Smooth muscle cell (in vitro differentiated cells): ENCODE measurements around the gene HGS. TPM values are rescaled to one million over a fixed set of nuclear protein-coding genes. Genes with fewer than 3 reads are reported as not detected.

Experiments
- DNase-seq: peaks from one replicate; lab custom pipeline; 2025; ENCODE audit not compliant: unreplicated experiment; lab: John Stamatoyannopoulos, UW
- H2AFZ ChIP-seq: fragments of 200-600 bp; sonication (generic); 2 replicates; pipeline ENCODE4 v1.6.0; 2016; ENCODE audit warnings: antibody characterized with exemption, low read depth, mild to moderate bottlenecking
- H3F3A ChIP-seq: fragments of 200-600 bp; sonication (generic); 2 replicates; pipeline ENCODE4 v1.6.0; 2017; ENCODE audit warnings: antibody characterized with exemption, low read depth
- H3K27ac ChIP-seq: fragments of 200-600 bp; sonication (generic); 2 replicates; pipeline ENCODE4 v1.5.1; 2016; ENCODE audit warnings: low read depth, mild to moderate bottlenecking
- H3K27me3 ChIP-seq: fragments of 200-600 bp; sonication (generic); 2 replicates; pipeline ENCODE4 v1.6.1; 2016; ENCODE audit warnings: low read depth, mild to moderate bottlenecking
- H3K36me3 ChIP-seq: fragments of 200-600 bp; sonication (generic); 2 replicates; pipeline ENCODE4 v1.5.1; 2016; ENCODE audit warnings: low read depth
- H3K4me1 ChIP-seq: fragments of 200-600 bp; sonication (generic); 2 replicates; pipeline ENCODE4 v1.5.1; 2016; ENCODE audit warnings: low read depth
- H3K4me2 ChIP-seq: fragments of 200-600 bp; sonication (generic); 2 replicates; pipeline ENCODE4 v1.6.0; 2016; ENCODE audit warnings: mild to moderate bottlenecking
- H3K4me3 ChIP-seq: fragments of 200-600 bp; sonication (generic); 2 replicates; pipeline ENCODE4 v1.5.1; 2016; ENCODE audit warnings: mild to moderate bottlenecking
- H3K79me2 ChIP-seq: fragments of 200-600 bp; sonication (generic); 2 replicates; pipeline ENCODE4 v1.6.0; 2016; ENCODE audit warnings: low read depth, mild to moderate bottlenecking
- H3K9ac ChIP-seq: fragments of 200-600 bp; sonication (generic); 2 replicates; pipeline ENCODE4 v1.6.0; 2016; ENCODE audit warnings: low read depth
- H3K9me3 ChIP-seq: fragments of 200-600 bp; sonication (generic); replicated peaks from 2 replicates; pipeline ENCODE4 v1.5.1; 2016; ENCODE audit warnings: low read depth
- H4K20me1 ChIP-seq: fragments of 200-600 bp; sonication (generic); 2 replicates; pipeline ENCODE4 v1.6.0; 2016; ENCODE audit warnings: low read depth
- WGBS: methylation state at CpG from one replicate; pipeline ENCODE4 v1.1.7; 2016; ENCODE audit warnings: low lambda C conversion rate; 5-methylcytosine and 5-hydroxymethylcytosine counted together
- polyA plus RNA-seq: library from polyadenylated mRNA; unstranded; fragments of >200 nt; fragmentation: Nextera tagmentation; extraction: Ambion mirVana; gene quantifications from 2 replicates; pipeline ENCODE4 v1.2.1, GENCODE V29; 2016
- total RNA-seq: library from RNA; depleted of rRNA; stranded (reverse); fragments of >200 nt; gene quantifications from 2 replicates; pipeline ENCODE4 v1.2.3, GENCODE V29; 2014
- TF ChIP-seq, protein P1 (sequence below): fragments of 200-600 bp; sonication (generic); IDR thresholded peaks from 2 replicates; pipeline ENCODE4 v1.5.1; 2017; ENCODE audit warnings: borderline replicate concordance, mild to moderate bottlenecking, antibody characterized with exemption; ENCODE audit not compliant: insufficient read depth, poor library complexity, severe bottlenecking

Gene HGS
- total and polyA plus RNA-seq, 2 experiments from 2014 or later, result 64.9 to 164 TPM

DNA sequence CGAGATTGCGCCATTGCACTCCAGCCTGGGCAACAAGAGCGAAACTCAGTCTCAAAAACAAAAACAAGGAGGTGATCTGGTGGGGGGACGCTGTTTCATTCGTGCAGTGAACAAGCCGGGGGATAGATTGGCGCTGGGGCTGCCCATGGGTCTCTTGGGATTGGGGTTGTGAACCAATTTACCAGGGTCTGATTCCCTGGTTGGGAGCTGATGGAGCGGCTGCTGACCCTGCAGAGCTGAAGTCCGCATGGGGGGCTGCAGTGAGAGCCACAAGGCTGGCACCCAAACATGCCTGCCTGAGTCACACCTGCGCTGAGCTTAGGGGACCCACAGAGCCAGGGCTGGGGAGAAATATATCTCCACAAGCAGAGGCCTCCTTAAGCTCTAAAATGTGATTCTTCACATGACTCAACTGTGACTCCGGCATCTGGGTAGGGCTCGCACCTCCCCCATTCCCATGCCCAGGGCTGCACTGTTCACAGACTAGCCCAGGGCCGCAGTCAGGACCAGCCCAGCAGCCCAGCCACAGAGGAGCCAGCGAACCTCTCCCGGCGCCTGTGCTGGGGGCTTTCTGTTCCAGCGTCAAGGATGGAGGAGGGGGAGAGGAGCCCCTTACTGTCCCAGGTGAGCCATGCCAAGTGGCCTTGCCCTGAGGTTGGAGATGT, 41.9 kb upstream of the HGS start:
- no peak overlapping the region for H3K4me3 ChIP-seq
- peak; percentile 10 for DNase-seq
- H3F3A ChIP-seq, result no peaks in the 10 kb centered on the region
- no peaks in the 10 kb centered on the region for H3K36me3 ChIP-seq
- peak overlapping the region; percentile 77 for H2AFZ ChIP-seq
- H4K20me1 ChIP-seq, result no peaks in the 10 kb centered on the region
- H3K27me3 ChIP-seq, result peaks cover 3% of the 10 kb centered on the region
- H3K4me1 ChIP-seq, result peaks cover 7% of the 10 kb centered on the region
- TF ChIP-seq, protein P1, sequence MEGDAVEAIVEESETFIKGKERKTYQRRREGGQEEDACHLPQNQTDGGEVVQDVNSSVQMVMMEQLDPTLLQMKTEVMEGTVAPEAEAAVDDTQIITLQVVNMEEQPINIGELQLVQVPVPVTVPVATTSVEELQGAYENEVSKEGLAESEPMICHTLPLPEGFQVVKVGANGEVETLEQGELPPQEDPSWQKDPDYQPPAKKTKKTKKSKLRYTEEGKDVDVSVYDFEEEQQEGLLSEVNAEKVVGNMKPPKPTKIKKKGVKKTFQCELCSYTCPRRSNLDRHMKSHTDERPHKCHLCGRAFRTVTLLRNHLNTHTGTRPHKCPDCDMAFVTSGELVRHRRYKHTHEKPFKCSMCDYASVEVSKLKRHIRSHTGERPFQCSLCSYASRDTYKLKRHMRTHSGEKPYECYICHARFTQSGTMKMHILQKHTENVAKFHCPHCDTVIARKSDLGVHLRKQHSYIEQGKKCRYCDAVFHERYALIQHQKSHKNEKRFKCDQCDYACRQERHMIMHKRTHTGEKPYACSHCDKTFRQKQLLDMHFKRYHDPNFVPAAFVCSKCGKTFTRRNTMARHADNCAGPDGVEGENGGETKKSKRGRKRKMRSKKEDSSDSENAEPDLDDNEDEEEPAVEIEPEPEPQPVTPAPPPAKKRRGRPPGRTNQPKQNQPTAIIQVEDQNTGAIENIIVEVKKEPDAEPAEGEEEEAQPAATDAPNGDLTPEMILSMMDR, result no peak
- no peaks in the 10 kb centered on the region for H3K79me2 ChIP-seq
- H3K9me3 ChIP-seq, result no peaks in the 10 kb centered on the region
- H3K27ac ChIP-seq, result peak overlapping the region; percentile 53
- H3K4me2 ChIP-seq, result peak overlapping the region; percentile 75
- WGBS, result 63% methylated on average over 17 of the region's 17 CpGs
- peak overlapping the region; percentile 22 for H3K9ac ChIP-seq

DNA sequence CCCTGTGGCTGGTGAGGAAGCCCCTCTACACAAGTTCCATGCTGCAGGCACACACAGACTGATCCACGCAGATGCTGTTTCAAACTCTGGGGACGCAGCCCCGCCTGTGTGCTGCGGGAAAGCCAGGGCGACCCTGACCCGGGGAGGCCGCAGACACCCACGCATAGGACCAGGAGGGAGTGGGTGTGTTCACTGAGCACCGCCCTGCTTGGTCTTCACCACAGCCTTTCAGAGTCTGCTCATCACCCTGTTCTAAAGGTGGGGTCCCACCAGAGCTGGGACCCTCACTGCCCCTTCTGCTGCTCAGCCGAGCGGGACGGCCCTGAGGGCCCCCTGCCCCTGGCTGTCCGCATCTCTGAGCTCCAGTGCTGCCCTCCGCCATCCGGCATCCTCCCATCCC, 39.3 kb upstream of the HGS start:
- H3K9me3 ChIP-seq, result no peaks in the 10 kb centered on the region
- DNase-seq, result no peak
- WGBS, result 93% methylated on average over 15 of the region's 15 CpGs
- no peak overlapping the region for H3K27ac ChIP-seq
- TF ChIP-seq, protein P1, result no peak
- peaks cover 7% of the 10 kb centered on the region for H3K4me1 ChIP-seq
- no peak overlapping the region for H2AFZ ChIP-seq
- no peaks in the 10 kb centered on the region for H3F3A ChIP-seq
- H3K27me3 ChIP-seq, result peaks cover 20% of the 10 kb centered on the region
- no peak overlapping the region for H3K9ac ChIP-seq
- H4K20me1 ChIP-seq, result no peaks in the 10 kb centered on the region
- no peak overlapping the region for H3K4me2 ChIP-seq
- H3K79me2 ChIP-seq, result no peaks in the 10 kb centered on the region
- H3K4me3 ChIP-seq, result no peak overlapping the region
- H3K36me3 ChIP-seq, result no peaks in the 10 kb centered on the region

DNA sequence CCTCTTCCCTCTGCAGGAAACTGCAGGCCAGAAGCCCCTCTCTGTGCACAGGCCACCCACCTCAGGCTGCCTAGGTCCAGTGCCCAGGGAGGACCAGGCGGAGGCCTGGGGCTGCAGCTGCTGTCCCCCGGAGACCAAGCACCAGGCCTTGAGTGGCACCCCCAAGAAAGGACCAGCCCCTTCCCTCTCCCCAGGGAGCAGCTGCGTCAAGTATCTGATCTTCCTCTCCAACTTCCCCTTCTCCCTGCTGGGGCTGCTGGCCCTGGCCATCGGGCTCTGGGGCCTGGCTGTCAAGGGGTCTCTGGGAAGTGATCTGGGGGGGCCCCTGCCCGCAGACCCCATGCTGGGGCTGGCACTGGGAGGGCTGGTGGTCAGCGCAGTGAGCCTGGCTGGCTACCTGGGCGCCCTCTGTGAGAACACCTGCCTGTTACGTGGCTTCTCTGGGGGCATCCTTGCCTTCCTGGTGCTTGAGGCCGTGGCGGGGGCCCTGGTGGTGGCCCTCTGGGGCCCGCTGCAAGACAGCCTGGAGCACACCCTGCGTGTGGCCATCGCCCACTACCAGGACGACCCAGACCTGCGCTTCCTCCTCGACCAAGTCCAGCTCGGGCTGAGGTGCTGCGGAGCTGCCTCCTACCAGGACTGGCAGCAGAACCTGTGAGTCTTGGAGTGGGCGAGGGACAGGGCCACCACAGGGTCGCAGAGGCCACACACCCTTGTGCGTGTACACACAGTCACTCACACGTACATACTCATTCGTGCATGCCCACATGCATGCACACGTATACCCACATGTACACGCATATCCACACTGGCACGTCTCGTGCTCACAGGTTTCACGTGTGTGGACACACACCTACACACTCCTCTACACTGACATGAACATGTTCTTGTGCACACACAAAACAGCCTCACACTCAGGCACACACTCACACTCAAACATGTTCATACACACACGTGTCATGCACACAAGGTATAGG, 38.5 kb upstream of the HGS start:
- Histone ChIP-seq H3K4me1 (peaks cover 7% of the 10 kb centered on the region), H3K27me3 (peaks cover 20% of the 10 kb centered on the region), H3K4me3 (no peak overlapping the region), H3K4me2 (no peak overlapping the region), H3K27ac (no peak overlapping the region), H3K9me3 (no peaks in the 10 kb centered on the region), H2AFZ (no peak overlapping the region), H4K20me1 (no peaks in the 10 kb centered on the region), H3F3A (no peaks in the 10 kb centered on the region), H3K9ac (no peak overlapping the region), H3K36me3 (no peaks in the 10 kb centered on the region), H3K79me2 (no peaks in the 10 kb centered on the region)
- WGBS, result 92% methylated on average over 28 of the region's 29 CpGs
- DNase-seq, result no peak
- TF ChIP-seq, protein P1, result no peak
